GM19328 (cell line): ENCODE results near the gene SNAPC2.

Experiments
- ATAC-seq: cut with Tn5 transposase; IDR thresholded peaks from one replicate; pipeline ENCODE4 v1.9.1; 2021; ENCODE audit warnings: mild to moderate bottlenecking, moderate library complexity; ENCODE audit not compliant: unreplicated experiment

Gene SNAPC2

GRCh38 chr19:7965921-7966665 lies 46.0 kb downstream of the SNAPC2 start:
- no peak for ATAC-seq

DNA sequence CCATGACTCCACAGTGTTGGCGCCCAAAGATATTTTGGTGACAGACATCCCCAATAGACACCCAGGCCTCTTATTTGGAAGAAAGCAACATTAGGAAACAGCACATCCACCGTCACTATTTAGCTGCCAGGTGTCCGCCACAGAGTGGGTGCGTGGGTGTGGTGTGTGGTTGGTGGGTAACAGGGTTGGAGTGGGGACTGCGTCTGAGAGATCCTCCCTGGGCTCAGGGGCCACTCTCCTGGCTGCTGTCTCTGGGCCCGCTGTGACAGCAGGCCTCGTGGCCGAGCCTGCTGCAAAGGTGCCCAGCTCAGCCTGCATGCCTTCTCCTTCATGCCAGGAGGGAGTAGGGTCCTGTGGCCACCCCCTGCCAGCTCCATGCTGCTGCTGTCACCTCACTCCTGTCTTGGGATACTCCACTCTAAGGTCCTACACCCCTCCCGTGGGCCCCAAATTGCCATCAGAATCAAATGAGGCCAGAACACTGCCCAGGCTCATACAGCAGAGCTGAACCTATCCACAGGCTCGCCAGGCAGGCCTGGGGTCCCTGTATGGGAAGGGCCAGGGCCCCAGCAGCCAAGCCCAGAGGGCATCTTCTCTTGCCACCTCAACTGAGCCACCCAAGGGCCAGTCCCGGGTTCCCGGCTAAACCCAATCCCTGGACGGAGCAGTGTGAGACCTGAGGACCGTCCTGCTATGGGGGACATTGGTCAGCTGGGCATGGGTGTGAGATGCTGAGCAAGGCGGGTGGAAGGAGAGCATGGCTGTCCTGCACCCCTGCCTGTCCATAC lies 48.1 kb downstream of the SNAPC2 start:
- no peak for ATAC-seq

DNA sequence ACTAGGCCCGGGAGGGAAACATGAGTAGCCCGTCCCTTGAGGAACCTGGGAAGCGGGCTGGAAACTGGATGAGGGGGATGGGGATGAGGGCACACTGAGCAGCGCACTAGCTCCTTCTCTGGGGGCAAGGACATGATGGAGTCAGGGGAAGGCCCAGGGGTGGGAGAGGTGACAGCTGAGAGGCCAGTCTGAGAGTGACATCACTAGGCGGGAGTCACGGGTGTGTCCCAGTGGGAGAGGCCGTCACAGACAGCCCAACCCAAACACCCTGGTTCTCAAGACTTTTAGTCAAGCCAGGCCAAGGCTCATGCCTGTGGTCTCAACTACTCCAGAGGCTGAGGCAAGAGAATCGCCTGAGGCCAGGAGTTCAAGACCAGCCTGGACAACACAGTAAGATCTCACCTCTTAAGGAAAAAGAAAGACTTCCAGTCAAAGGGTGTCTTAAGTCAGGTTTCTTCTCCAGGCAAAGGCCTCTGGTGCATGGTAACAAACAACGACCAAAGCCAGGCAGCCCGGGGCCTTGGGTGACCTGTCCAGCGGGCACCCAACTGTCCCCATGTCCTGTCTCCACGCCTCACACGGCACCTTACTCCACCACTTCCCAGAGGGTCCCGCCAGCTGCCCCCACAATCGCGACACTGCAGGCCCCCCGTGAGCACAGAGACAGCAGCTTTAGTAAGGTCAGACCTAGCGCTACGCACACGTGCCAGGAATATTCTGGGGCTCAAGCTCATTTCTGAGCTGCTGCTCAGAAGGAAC lies 48.8 kb downstream of the SNAPC2 start:
- no peak for ATAC-seq

- no peak for ATAC-seq
Observed at GRCh38 chr19:7969555-7969939, 49.4 kb downstream of the SNAPC2 start.

- no peak for ATAC-seq
Observed at GRCh38 chr19:7970716-7971448, 50.7 kb downstream of the SNAPC2 start.

DNA sequence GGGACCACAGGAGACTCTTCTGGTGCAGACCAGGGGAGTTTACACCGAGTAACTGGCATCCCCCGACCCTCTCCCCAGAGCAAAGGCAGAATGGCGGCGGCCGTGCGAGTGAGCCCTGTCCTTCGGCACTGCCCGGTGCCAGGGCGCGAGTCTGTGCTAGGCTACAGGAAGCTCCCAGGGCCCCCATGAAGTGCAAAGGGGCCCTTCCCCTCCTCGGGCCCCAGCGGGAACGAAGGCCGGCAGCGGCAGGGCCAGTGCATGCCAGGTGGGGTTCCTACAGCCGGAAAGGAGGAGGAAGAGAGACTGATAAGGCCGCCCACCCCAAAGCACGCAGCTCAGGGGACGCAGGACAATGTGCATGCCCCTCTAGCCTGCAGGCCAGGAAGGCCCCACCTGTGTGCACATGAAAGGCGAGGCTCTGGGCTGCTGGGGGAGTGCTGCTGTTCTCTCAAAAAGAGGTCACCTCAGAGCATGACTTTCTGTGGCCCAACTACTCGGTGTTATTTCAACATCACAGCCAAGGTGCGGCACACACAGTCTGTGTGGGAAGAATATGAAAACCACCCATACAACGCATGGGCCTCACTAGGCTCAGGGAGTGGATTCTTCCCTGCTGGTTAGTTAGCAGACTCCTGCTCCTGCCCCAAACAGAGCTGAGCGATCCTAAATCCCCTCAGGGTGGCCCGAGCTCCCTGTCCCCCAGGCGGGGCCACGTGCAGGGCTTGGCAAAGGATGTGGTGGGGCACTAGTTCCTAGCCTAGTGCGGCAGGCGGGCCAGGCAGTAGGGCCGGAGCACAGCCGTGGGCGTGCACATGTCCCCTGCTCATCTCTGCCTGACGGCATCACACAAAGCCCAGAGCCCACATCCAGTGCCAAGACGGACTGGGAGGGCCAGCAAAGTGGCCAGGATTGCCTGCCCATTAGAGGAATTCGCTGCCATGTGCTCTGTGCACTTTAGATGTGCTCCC lies 51.7 kb downstream of the SNAPC2 start:
- ATAC-seq = no peak
